DMS79 treated with DMSO at 0.1 percent for 48 hours (cell line): Measurements from ENCODE around the gene NT5C1A.
A peak's percentile ranks its signal among the peaks of the same experiment; 100 is the strongest.

ENCODE experiments used
- DNase-seq: peaks from one replicate; lab custom pipeline; 2025; lab: John Stamatoyannopoulos, UW

The NT5C1A gene

GRCh38 chr1:39659538-39659937 is 12.4 kb downstream of the NT5C1A start:
- DNase-seq: no peak

- DNase-seq: no peak
These were observed 12.8 kb downstream of the NT5C1A start for GRCh38 chr1:39659110-39659509.

- peak; percentile 14 for DNase-seq
These were observed 13.9 kb downstream of the NT5C1A start for GRCh38 chr1:39657923-39658485.

GRCh38 chr1:39657402-39657801 is 14.5 kb downstream of the NT5C1A start:
- no peak for DNase-seq

- DNase-seq: no peak
These were observed 15.5 kb downstream of the NT5C1A start for GRCh38 chr1:39656391-39656790.

- no peak for DNase-seq
These were observed 16.2 kb downstream of the NT5C1A start for GRCh38 chr1:39655578-39656268.

GRCh38 chr1:39654291-39654690 is 17.6 kb downstream of the NT5C1A start:
- DNase-seq: no peak

GRCh38 chr1:39653546-39654031 is 18.3 kb downstream of the NT5C1A start:
- DNase-seq: peak; percentile 80

- DNase-seq: no peak
These were observed 19.4 kb downstream of the NT5C1A start for GRCh38 chr1:39652554-39652953.

GRCh38 chr1:39652105-39652504 is 19.8 kb downstream of the NT5C1A start:
- DNase-seq: no peak

GRCh38 chr1:39650431-39650830 is 21.5 kb downstream of the NT5C1A start:
- DNase-seq: peak; percentile 22

- DNase-seq: no peak
These were observed 22.2 kb downstream of the NT5C1A start for GRCh38 chr1:39649636-39650185.

GRCh38 chr1:39648496-39648895 is 23.4 kb downstream of the NT5C1A start:
- DNase-seq: no peak

GRCh38 chr1:39647247-39647646 is 24.7 kb downstream of the NT5C1A start:
- no peak for DNase-seq

- no peak for DNase-seq
These were observed 25.4 kb downstream of the NT5C1A start for GRCh38 chr1:39646232-39647081.

- peak; percentile 47 for DNase-seq
These were observed 26.4 kb downstream of the NT5C1A start for GRCh38 chr1:39645411-39646043.

- no peak for DNase-seq
These were observed 28.2 kb downstream of the NT5C1A start for GRCh38 chr1:39643705-39644104.

GRCh38 chr1:39642796-39643195 is 29.1 kb downstream of the NT5C1A start:
- no peak for DNase-seq

GRCh38 chr1:39640861-39641260 is 31.0 kb downstream of the NT5C1A start:
- no peak for DNase-seq

GRCh38 chr1:39639305-39640130 is 32.4 kb downstream of the NT5C1A start, which contains the start of gene HEYL:
Gene HEYL (minus strand): TSS chr1:39639643. CDS start chr1:39639625, 18 bp downstream.
- DNase-seq: peak; percentile 61

- no peak for DNase-seq
These were observed 33.0 kb downstream of the NT5C1A start for GRCh38 chr1:39638965-39639304.
